Activated CD8-positive, alpha-beta memory T cell treated with anti-CD3 and anti-CD28 coated beads, Interleukin-2, amount 50 U/mL, for 48 hours (primary cell): Measurements from ENCODE around the gene GRK5.
A peak's percentile ranks its signal among the peaks of the same experiment; 100 is the strongest.

Source experiments
- DNase-seq: peaks from one replicate; pipeline ENCODE4 v3.0.0-alpha.2; 2020

GRK5 gene

GRCh38 chr10:119469325-119469707 is 261.9 kb downstream of the GRK5 start:
- no peak for DNase-seq

GRCh38 chr10:119469846-119470245 is 262.5 kb downstream of the GRK5 start:
- DNase-seq, result no peak

DNA sequence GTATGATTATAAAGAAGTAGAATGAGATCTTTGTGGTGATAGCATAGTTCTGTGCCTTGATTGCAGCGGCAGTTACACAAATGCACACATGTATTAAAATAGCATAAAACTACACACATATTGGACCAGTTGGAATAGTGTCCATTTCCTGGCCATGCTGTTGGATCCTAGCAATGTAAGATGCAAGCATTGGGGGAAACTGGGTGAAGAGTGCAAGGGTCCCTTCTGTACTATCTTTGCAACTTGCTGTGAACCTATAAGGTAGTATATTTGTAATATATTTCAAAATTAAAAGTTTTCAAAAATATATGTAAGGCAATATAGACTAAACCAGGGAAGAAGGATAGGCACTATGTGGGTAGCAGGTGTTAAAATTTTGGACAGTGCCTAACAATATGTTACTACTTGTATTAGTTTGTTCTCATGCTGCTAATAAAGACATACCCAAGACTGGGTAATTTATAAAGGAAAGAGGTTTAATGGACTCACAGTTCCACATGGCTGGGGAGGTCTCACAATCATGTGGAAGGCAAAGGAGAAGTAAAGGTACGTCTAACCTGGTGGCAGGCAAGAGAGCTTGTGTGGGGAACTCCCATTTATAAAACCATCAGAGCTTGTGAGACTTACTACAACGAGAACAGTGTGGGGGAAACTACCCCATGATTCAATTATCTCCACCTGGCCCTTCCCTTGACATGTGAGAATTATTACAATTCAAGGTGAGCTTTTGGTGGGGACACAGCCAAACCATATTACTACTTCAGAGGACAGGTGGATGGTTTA is 263.7 kb downstream of the GRK5 start:
- no peak for DNase-seq

- DNase-seq, result no peak
Observed at GRCh38 chr10:119473771-119474170, 266.4 kb downstream of the GRK5 start.

GRCh38 chr10:119474606-119475005 is 267.2 kb downstream of the GRK5 start:
- DNase-seq, result no peak

DNA sequence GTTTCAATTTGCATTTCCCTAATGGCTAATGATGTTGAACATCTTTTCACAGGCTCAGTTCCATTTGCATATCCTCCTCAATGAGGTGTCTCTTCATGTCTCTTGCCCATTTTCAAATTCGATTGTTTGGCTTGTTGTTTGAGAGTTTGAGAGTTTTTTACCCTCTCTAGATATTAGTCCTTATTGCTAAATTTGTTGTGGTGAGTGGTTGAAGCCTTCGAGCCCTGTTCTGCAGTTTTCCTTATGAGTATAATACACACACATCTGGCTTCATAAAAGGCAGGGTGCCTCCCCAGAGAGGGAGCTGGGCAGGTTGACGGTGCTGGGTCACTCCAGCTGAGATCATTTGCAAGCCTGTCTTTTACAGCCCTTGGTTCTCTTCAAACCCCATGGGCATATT is 270.1 kb downstream of the GRK5 start:
- DNase-seq, result no peak

GRCh38 chr10:119478111-119478802 is 270.9 kb downstream of the GRK5 start:
- no peak for DNase-seq

DNA sequence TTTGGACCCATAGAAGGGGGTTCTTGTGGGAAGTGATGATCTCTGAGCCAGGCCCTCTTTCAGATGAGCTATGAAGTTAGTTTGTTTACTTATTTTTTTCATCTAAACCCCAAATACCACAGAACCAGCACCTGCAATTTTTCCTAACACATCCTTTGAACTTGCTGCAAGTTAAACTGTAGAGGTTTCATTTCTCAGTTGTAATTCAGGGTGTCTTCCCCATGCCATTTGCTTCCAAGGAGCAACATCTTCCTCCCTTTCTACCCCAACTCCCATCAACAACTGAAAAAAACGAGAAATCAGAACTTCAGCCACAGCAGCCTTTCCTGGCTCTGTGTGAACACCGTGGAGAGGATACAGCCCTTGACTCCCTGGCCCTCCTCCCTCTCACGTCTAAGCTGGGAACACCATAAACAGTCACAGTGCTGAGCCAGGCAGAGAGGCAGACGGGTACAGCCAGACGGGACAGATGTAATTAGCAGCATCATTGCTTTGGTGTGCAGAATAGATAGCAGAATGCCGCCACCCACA is 271.5 kb downstream of the GRK5 start:
- DNase-seq, result no peak

GRCh38 chr10:119479532-119479931 is 272.2 kb downstream of the GRK5 start:
- no peak for DNase-seq

GRCh38 chr10:119480667-119481066 is 273.3 kb downstream of the GRK5 start:
- DNase-seq, result no peak

GRCh38 chr10:119481781-119482426 is 274.5 kb downstream of the GRK5 start:
- no peak for DNase-seq

GRCh38 chr10:119483001-119483400 is 275.6 kb downstream of the GRK5 start:
- DNase-seq, result no peak

- no peak for DNase-seq
Observed at GRCh38 chr10:119483839-119484238, 276.5 kb downstream of the GRK5 start.

GRCh38 chr10:119488675-119489074 is 281.3 kb downstream of the GRK5 start:
- no peak for DNase-seq

DNA sequence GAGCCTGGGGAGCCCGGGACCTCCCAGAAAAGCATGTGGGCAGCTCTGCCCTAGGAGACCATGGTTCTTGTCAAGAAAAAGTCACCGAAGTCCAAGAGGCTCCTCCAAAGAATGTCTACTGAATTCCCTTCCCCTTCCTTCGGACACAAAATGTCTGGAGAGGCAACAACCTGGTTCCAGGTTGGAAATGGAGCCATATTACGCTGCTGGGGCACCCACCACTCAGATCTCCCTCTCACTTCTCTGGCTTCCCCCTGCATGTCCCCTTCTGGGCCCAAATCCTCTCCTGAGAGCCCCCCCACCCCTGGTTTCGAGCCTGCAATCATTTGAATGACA is 282.6 kb downstream of the GRK5 start:
- no peak for DNase-seq

GRCh38 chr10:119491966-119492757 is 284.8 kb downstream of the GRK5 start:
- DNase-seq, result no peak

GRCh38 chr10:119493155-119493554 is 285.8 kb downstream of the GRK5 start:
- DNase-seq, result no peak

- DNase-seq, result no peak
Observed at GRCh38 chr10:119494236-119495020, 287.1 kb downstream of the GRK5 start.

DNA sequence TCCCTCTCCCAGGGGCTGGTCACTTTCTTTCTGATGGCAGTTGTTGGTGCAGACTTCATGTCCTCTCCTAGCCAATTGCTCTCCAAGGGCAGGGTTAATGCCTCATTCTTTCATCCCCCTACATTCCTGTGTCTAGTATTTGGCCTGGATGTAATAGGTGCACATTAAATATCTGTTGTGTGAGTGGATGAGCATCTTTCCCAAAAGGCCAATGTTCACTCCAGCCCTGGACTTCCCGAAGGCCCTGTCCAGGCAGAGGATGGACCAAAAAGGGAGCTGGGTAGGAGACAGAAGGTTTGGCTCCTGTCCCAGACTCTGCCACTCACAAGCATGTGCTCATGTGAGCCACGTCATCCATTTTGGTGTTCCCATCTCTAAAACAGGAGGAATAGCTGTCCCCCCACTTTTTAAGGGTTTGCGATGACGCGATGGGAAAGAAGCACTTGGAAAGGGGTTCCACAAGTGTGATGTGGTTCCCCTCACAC is 287.7 kb downstream of the GRK5 start:
- no peak for DNase-seq

DNA sequence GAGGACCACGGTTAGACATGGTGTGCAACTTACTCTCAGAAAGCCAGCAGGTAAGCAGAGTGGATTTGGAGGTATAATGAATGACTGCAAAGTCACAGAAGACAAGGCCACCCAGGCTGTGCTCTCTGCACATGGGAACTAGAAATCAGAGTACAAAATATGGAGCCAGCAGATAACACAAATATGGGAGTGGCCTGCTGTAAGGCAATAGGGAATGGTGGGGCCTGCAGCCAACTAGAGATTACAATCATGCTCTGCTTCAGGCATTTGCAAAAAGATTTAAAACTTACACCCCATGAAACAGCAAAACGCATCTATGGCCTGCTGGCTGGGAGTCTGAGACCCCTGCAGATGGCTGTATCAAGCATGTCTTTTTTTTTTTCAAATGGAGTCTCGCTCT is 288.2 kb downstream of the GRK5 start:
- no peak for DNase-seq

GRCh38 chr10:119496273-119496672 is 288.9 kb downstream of the GRK5 start:
- DNase-seq, result peak; percentile 80

DNA sequence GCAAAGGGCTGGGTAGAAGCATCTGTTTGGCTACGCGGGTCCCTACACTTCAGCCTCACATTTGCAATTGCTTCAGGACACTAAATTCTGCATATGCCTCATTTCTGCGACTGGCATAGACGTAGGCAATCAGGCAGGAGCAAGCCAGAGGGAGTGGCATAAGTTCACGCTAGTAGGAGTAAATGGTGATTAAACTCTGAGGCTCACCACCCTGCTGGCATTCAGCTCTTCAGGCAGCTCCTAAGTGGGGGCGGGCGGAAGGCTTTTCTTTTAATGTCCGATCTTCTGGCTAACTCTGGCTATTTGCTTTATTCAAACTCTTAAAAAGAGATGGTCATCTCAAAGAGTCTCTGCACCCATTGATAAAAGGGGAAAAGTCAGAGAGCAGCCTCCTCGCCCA is 289.9 kb downstream of the GRK5 start:
- no peak for DNase-seq
